Measurements from ENCODE around the gene VCL.
A peak's percentile ranks its signal among the peaks of the same experiment; 100 is the strongest.
"Not testable (repeated sequence)": the region's sequence is repeated elsewhere in the genome, so short reads cannot be mapped to it uniquely, and the experiment has no call there.

VCL gene

DNA sequence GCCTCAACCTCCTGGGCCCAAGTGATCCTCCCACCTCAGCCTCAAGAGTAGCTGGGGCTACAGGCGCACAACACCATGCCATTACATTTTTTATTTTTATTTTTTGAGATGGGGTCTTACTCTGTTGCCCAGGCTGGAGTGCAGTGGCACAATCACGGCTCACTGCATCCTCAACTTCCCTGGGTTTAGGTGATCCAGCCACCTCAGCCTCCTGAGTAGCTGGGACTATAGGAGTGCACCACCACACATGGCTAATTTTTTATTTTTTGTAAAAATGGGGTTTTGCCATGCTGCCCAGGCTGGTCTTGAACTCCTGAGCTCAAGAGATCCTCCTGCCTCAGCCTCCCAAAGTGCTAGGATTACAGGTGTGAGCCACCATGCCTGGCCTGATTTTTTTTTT, 64.1 kb downstream of the VCL start:
- DNase-seq; H3K27me3 ChIP-seq (replicated peaks in 2 of 5; ENCODE audit: control insufficient read depth in 4 of 5, insufficient read depth in 5 of 5, low read length in 4 of 5); H3K4me3 ChIP-seq (ENCODE audit: control insufficient read depth in 1 of 7, extremely low read depth in 1 of 7, insufficient read depth in 4 of 7, low read depth in 2 of 7, low read length in 6 of 7); POLR2A ChIA-PET; H3K9me3 ChIP-seq (ENCODE audit: control extremely low read depth in 1 of 5, control insufficient read depth in 4 of 5, insufficient read depth in 2 of 5, low read depth in 1 of 5, low read length in 4 of 5); H3K27ac ChIP-seq (ENCODE audit: insufficient read depth in 1 of 2, low read depth in 1 of 2, low read length in 2 of 2, poor library complexity in 1 of 2, severe bottlenecking in 2 of 2): not testable (repeated sequence)
- 100% methylated on average over 1 of the region's 2 CpGs for WGBS (ENCODE audit: insufficient coverage)
- Histone ChIP-seq H3K36me3 (ENCODE audit: control insufficient read depth in 4 of 4, insufficient read depth in 4 of 4, low read length in 3 of 4) (peaks cover 0 to 12% (median 2%) of the 10 kb centered on the region in 4 experiments), H3K4me1 (ENCODE audit: control extremely low read depth in 1 of 4, control insufficient read depth in 4 of 4, insufficient read depth in 4 of 4, low read length in 3 of 4) (peaks cover 11 to 29% (median 19%) of the 10 kb centered on the region in 4 experiments)
- CTCF ChIA-PET, result interaction anchor here (1.1 to 1.6 kb wide), 4 partner anchors 26 to 176 kb away, joined by 3 to 4 read pairs (median 3); no protein-coding TSS in a partner anchor

DNA sequence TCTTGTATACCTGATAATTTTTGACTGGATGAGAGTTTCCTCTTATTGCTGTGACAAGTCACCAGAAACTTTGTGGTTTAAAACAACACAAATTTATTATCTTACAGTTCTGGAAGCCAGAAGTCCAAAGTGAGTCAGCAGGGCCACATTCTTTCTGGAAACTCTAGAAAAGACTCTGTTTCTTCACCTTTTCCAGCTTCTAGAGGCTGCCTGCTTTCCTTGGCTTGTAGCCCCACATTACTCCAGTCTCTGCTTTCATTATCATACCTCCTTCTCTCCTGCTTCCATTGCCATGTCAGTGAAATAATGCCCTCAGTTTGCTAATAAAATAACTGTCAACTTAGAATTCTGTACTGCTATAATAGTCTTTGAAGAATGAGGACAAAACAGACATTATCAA, 65.3 kb downstream of the VCL start:
- no peak for DNase-seq
- H3K4me1 ChIP-seq (ENCODE audit: control extremely low read depth in 1 of 4, control insufficient read depth in 4 of 4, insufficient read depth in 4 of 4, low read length in 3 of 4), result peaks cover 7 to 20% (median 13%) of the 10 kb centered on the region in 4 experiments
- ChIA-PET CTCF (interaction anchor here (1.6 kb wide), 2 partner anchors 27 to 42 kb away, joined by 3 to 4 read pairs; no protein-coding TSS in a partner anchor), POLR2A (no interaction called here)
- no peak overlapping the region for H3K27ac ChIP-seq (ENCODE audit: insufficient read depth in 1 of 2, low read depth in 1 of 2, low read length in 2 of 2, poor library complexity in 1 of 2, severe bottlenecking in 2 of 2)
- no peak overlapping the region for H3K4me3 ChIP-seq (ENCODE audit: control insufficient read depth in 1 of 7, extremely low read depth in 1 of 7, insufficient read depth in 4 of 7, low read depth in 2 of 7, low read length in 6 of 7)
- no peaks in the 10 kb centered on the region for H3K27me3 ChIP-seq (replicated peaks in 2 of 5; ENCODE audit: control insufficient read depth in 4 of 5, insufficient read depth in 5 of 5, low read length in 4 of 5)
- peaks cover 0 to 12% (median 2%) of the 10 kb centered on the region in 4 experiments for H3K36me3 ChIP-seq (ENCODE audit: control insufficient read depth in 4 of 4, insufficient read depth in 4 of 4, low read length in 3 of 4)
- H3K9me3 ChIP-seq (ENCODE audit: control extremely low read depth in 1 of 5, control insufficient read depth in 4 of 5, insufficient read depth in 2 of 5, low read depth in 1 of 5, low read length in 4 of 5), result peaks cover 0 to 8% (median 0%) of the 10 kb centered on the region in 5 experiments

DNA sequence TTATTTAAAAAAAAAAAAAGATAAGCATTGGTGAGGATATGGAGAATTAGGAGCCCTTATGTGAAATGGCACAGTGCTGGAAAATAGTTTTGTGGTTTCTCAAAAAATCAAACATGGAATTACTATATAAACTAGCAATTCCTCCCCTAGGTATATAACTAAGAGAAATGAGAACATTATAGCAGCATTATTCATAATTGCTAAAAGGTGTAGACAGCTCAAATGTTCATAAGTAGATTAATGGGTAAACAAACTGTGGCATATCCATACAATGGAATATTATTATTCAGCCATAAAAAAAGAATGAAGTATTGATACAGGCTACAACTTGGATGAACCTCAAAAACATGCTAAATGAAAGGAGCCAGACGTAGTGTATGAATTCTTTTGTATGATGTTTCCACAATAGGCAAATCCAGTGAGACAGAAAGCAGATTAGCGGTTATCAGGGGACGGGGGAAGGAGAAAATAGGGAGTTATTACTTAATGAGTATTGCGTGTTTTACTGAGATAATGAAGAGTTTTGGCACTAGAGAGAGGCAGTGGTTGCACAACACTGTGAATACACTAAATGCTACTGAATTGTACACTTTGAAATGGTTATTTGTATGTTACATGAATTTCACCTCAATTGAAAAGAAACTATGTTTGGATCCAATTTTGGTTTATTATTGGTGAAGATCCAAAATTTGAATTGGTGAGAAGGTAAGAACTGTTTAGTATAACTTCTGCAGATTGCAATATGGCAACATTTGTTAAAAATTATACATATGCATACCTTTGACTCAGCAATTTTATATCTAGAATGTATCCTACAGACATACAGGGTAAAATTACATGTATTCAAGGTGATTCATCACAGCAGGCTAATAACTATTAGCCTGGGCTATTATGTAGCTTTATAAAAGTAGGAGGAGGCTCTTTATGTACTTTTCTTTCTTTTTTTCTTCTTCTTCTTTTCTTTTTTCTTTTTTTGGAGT, 69.7 kb downstream of the VCL start:
- Histone ChIP-seq H3K4me3 (ENCODE audit: control insufficient read depth in 1 of 7, extremely low read depth in 1 of 7, insufficient read depth in 4 of 7, low read depth in 2 of 7, low read length in 6 of 7) (no peak overlapping the region), H3K36me3 (ENCODE audit: control insufficient read depth in 4 of 4, insufficient read depth in 4 of 4, low read length in 3 of 4) (peaks cover 4 to 17% (median 7%) of the 10 kb centered on the region in 4 experiments), H3K27ac (ENCODE audit: insufficient read depth in 1 of 2, low read depth in 1 of 2, low read length in 2 of 2, poor library complexity in 1 of 2, severe bottlenecking in 2 of 2) (no peak overlapping the region), H3K4me1 (ENCODE audit: control extremely low read depth in 1 of 4, control insufficient read depth in 4 of 4, insufficient read depth in 4 of 4, low read length in 3 of 4) (no peaks in the 10 kb centered on the region), H3K27me3 (replicated peaks in 2 of 5; ENCODE audit: control insufficient read depth in 4 of 5, insufficient read depth in 5 of 5, low read length in 4 of 5) (no peaks in the 10 kb centered on the region), H3K9me3 (ENCODE audit: control extremely low read depth in 1 of 5, control insufficient read depth in 4 of 5, insufficient read depth in 2 of 5, low read depth in 1 of 5, low read length in 4 of 5) (peaks cover 0 to 8% (median 0%) of the 10 kb centered on the region in 5 experiments)
- CTCF ChIA-PET, result interaction anchor here (1.8 kb wide), 1 partner anchor 8 kb away, joined by 4 read pairs; no protein-coding TSS in a partner anchor
- WGBS (ENCODE audit: insufficient coverage), result 92% methylated on average over 4 of the region's 4 CpGs
- peak in 2 of 3 donors; percentile 14 to 47 for DNase-seq
- POLR2A ChIA-PET, result no interaction called here

DNA sequence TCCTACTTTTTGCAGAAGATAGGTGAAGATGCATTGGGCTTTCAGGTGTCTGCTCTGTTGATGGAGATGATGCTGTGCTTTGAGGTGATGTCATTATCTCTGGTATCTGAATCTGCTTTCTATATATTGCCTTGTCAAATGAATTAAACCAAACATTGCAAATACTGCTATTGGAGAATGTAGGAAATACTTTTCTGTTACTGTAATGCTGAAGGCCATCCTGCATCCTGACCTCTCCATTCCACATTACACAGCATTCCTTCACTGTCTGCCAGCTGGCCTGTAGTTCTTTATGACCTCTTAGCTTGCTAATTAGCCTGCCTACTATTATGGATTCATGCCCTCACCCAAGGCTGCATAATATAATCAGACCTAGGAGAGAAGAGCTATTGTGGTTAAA, 73.2 kb downstream of the VCL start:
- H3K4me3 ChIP-seq (ENCODE audit: control insufficient read depth in 1 of 7, extremely low read depth in 1 of 7, insufficient read depth in 4 of 7, low read depth in 2 of 7, low read length in 6 of 7), result no peak overlapping the region
- no peak for DNase-seq
- peaks cover 3 to 31% (median 22%) of the 10 kb centered on the region in 4 experiments for H3K36me3 ChIP-seq (ENCODE audit: control insufficient read depth in 4 of 4, insufficient read depth in 4 of 4, low read length in 3 of 4)
- no peak overlapping the region for H3K27ac ChIP-seq (ENCODE audit: insufficient read depth in 1 of 2, low read depth in 1 of 2, low read length in 2 of 2, poor library complexity in 1 of 2, severe bottlenecking in 2 of 2)
- no peaks in the 10 kb centered on the region for H3K9me3 ChIP-seq (ENCODE audit: control extremely low read depth in 1 of 5, control insufficient read depth in 4 of 5, insufficient read depth in 2 of 5, low read depth in 1 of 5, low read length in 4 of 5)
- H3K4me1 ChIP-seq (ENCODE audit: control extremely low read depth in 1 of 4, control insufficient read depth in 4 of 4, insufficient read depth in 4 of 4, low read length in 3 of 4), result no peaks in the 10 kb centered on the region
- CTCF ChIA-PET, result interaction anchor here (0.6 to 1.1 kb wide), 3 partner anchors 10 to 113 kb away, joined by 3 to 5 read pairs (median 3); no protein-coding TSS in a partner anchor
- no peaks in the 10 kb centered on the region for H3K27me3 ChIP-seq (replicated peaks in 2 of 5; ENCODE audit: control insufficient read depth in 4 of 5, insufficient read depth in 5 of 5, low read length in 4 of 5)
- POLR2A ChIA-PET, result no interaction called here

DNA sequence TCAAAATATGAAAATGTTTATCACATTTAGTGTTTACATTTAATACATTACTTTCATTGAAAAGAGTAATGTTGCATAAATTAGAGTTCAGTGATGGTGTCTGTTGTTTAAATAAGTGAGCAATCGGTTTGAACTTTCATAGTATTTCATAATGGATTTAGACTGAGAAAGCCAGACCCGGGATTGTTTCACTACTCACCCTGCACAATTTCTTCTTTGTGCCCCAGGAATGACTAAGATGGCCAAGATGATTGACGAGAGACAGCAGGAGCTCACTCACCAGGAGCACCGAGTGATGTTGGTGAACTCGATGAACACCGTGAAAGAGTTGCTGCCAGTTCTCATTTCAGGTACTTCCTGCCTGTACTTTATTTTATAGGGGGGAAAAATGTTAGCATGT, 74.6 kb downstream of the VCL start:
- Histone ChIP-seq H3K27me3 (replicated peaks in 2 of 5; ENCODE audit: control insufficient read depth in 4 of 5, insufficient read depth in 5 of 5, low read length in 4 of 5) (no peaks in the 10 kb centered on the region), H3K36me3 (ENCODE audit: control insufficient read depth in 4 of 4, insufficient read depth in 4 of 4, low read length in 3 of 4) (peaks cover 3 to 31% (median 24%) of the 10 kb centered on the region in 4 experiments), H3K27ac (ENCODE audit: insufficient read depth in 1 of 2, low read depth in 1 of 2, low read length in 2 of 2, poor library complexity in 1 of 2, severe bottlenecking in 2 of 2) (no peak overlapping the region), H3K4me1 (ENCODE audit: control extremely low read depth in 1 of 4, control insufficient read depth in 4 of 4, insufficient read depth in 4 of 4, low read length in 3 of 4) (peaks cover 0 to 2% (median 0%) of the 10 kb centered on the region in 4 experiments), H3K9me3 (ENCODE audit: control extremely low read depth in 1 of 5, control insufficient read depth in 4 of 5, insufficient read depth in 2 of 5, low read depth in 1 of 5, low read length in 4 of 5) (no peaks in the 10 kb centered on the region), H3K4me3 (ENCODE audit: control insufficient read depth in 1 of 7, extremely low read depth in 1 of 7, insufficient read depth in 4 of 7, low read depth in 2 of 7, low read length in 6 of 7) (no peak overlapping the region)
- ChIA-PET CTCF (interaction anchor here (0.8 kb wide), 1 partner anchor 173 kb away, joined by 3 read pairs; no protein-coding TSS in a partner anchor), POLR2A (no interaction called here)
- DNase-seq, result no peak
- 100% methylated on average over 6 of the region's 6 CpGs for WGBS (ENCODE audit: insufficient coverage)

DNA sequence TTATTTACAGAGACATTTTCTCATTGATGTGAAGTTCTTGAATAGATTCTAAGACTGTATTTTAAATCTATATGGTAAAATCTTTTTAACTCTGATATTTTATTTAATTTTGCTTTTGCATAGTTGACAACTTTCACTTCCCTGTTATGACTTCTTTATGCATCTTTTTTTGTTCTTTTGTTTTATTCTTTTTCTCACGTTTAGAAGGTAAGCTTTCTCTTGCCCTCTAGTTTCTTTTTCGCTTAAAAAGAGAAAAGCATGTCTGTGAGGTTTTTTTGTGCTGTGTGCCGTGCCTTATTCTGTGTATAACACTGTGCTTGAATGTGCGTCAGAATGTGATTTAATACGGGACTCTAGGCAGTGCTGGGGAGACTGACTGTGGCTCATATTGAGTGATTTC, 78.0 kb downstream of the VCL start:
- no peak overlapping the region for H3K4me3 ChIP-seq (ENCODE audit: control insufficient read depth in 1 of 7, extremely low read depth in 1 of 7, insufficient read depth in 4 of 7, low read depth in 2 of 7, low read length in 6 of 7)
- H3K27me3 ChIP-seq (replicated peaks in 2 of 5; ENCODE audit: control insufficient read depth in 4 of 5, insufficient read depth in 5 of 5, low read length in 4 of 5), result no peaks in the 10 kb centered on the region
- POLR2A ChIA-PET, result no interaction called here
- CTCF ChIA-PET, result interaction anchor here (1.1 to 2.9 kb wide), 7 partner anchors 9 to 190 kb away, joined by 3 to 11 read pairs (median 4); no protein-coding TSS in a partner anchor
- H3K4me1 ChIP-seq (ENCODE audit: control extremely low read depth in 1 of 4, control insufficient read depth in 4 of 4, insufficient read depth in 4 of 4, low read length in 3 of 4), result peaks cover 4 to 29% (median 11%) of the 10 kb centered on the region in 4 experiments
- no peak overlapping the region for H3K27ac ChIP-seq (ENCODE audit: insufficient read depth in 1 of 2, low read depth in 1 of 2, low read length in 2 of 2, poor library complexity in 1 of 2, severe bottlenecking in 2 of 2)
- no peaks in the 10 kb centered on the region for H3K9me3 ChIP-seq (ENCODE audit: control extremely low read depth in 1 of 5, control insufficient read depth in 4 of 5, insufficient read depth in 2 of 5, low read depth in 1 of 5, low read length in 4 of 5)
- WGBS (ENCODE audit: insufficient coverage), result 92% methylated on average over 5 of the region's 5 CpGs
- no peak for DNase-seq
- H3K36me3 ChIP-seq (ENCODE audit: control insufficient read depth in 4 of 4, insufficient read depth in 4 of 4, low read length in 3 of 4), result peaks cover 3 to 31% (median 24%) of the 10 kb centered on the region in 4 experiments

DNA sequence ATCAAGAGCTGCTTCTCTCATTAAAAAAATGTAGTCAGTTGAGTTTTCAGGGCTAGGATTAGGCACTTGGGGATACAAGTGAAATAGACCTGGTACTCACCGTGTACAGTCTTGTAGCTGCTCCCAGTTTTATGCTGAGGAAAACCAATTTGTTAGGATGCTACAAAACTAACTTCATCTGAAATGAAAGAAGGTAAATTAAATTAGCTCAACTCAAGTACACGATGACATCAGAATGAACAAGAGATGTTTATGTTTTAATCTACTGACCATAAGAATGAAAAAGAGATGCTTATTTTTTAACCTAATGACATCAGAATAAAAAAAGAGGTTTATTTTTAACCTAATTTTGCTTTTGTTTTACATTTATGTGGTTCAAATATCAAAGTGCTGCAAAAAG, 79.0 kb downstream of the VCL start:
- Histone ChIP-seq H3K27ac (ENCODE audit: insufficient read depth in 1 of 2, low read depth in 1 of 2, low read length in 2 of 2, poor library complexity in 1 of 2, severe bottlenecking in 2 of 2) (no peak overlapping the region), H3K4me1 (ENCODE audit: control extremely low read depth in 1 of 4, control insufficient read depth in 4 of 4, insufficient read depth in 4 of 4, low read length in 3 of 4) (peaks cover 4 to 32% (median 11%) of the 10 kb centered on the region in 4 experiments), H3K9me3 (ENCODE audit: control extremely low read depth in 1 of 5, control insufficient read depth in 4 of 5, insufficient read depth in 2 of 5, low read depth in 1 of 5, low read length in 4 of 5) (no peaks in the 10 kb centered on the region), H3K36me3 (ENCODE audit: control insufficient read depth in 4 of 4, insufficient read depth in 4 of 4, low read length in 3 of 4) (peaks cover 0 to 27% (median 21%) of the 10 kb centered on the region in 4 experiments), H3K27me3 (replicated peaks in 2 of 5; ENCODE audit: control insufficient read depth in 4 of 5, insufficient read depth in 5 of 5, low read length in 4 of 5) (no peaks in the 10 kb centered on the region), H3K4me3 (ENCODE audit: control insufficient read depth in 1 of 7, extremely low read depth in 1 of 7, insufficient read depth in 4 of 7, low read depth in 2 of 7, low read length in 6 of 7) (no peak overlapping the region)
- 100% methylated on average over 1 of the region's 2 CpGs for whole genome bisulfite sequencing (ENCODE audit: insufficient coverage)
- ChIA-PET CTCF (interaction anchor here (0.7 to 2.9 kb wide), 8 partner anchors 8 to 191 kb away, joined by 3 to 11 read pairs (median 3); no protein-coding TSS in a partner anchor), POLR2A (interaction anchor here (0.7 kb wide), 2 partner anchors 11 to 211 kb away, joined by 3 read pairs; no protein-coding TSS in a partner anchor)
- no peak for DNase-seq
